Amygdala (tissue), 56 donors: ENCODE results near the gene SARNP.
"Not testable (repeated sequence)": the region's sequence is repeated elsewhere in the genome, so short reads cannot be mapped to it uniquely, and the experiment has no call there.

Source experiments
- DNase-seq, 56 donors: peaks; one replicate each; lab custom pipeline; 2025; lab: John Stamatoyannopoulos, UW

SARNP gene

GRCh38 chr12:55840581-55841351 lies 23.2 kb upstream of the SARNP start:
- no peak for DNase-seq

- no peak for DNase-seq
Measured at GRCh38 chr12:55839345-55840140, 22.0 kb upstream of the SARNP start.

- DNase-seq: no peak
Measured at GRCh38 chr12:55838361-55838760, 20.8 kb upstream of the SARNP start.

- not testable (repeated sequence) for DNase-seq
Measured at GRCh38 chr12:55834400-55834799, 16.9 kb upstream of the SARNP start.

- DNase-seq: no peak
Measured at GRCh38 chr12:55833056-55833455, 15.5 kb upstream of the SARNP start.

GRCh38 chr12:55831447-55831815 lies 13.9 kb upstream of the SARNP start:
- no peak for DNase-seq

GRCh38 chr12:55830601-55831446 lies 13.3 kb upstream of the SARNP start:
- peak; percentile 40 to 91 (median 74) for DNase-seq

GRCh38 chr12:55829967-55830600 lies 12.6 kb upstream of the SARNP start:
- peak in 50 of 56 donors; percentile 36 to 94 (median 81) for DNase-seq

GRCh38 chr12:55828357-55828756 lies 10.8 kb upstream of the SARNP start:
- DNase-seq: no peak

GRCh38 chr12:55827806-55828205 lies 10.3 kb upstream of the SARNP start:
- DNase-seq: no peak

- no peak for DNase-seq
Measured at GRCh38 chr12:55824726-55825125, 7.2 kb upstream of the SARNP start.

GRCh38 chr12:55823419-55823818 lies 5.9 kb upstream of the SARNP start:
- no peak for DNase-seq

- DNase-seq: no peak
Measured at GRCh38 chr12:55822228-55822627, 4.7 kb upstream of the SARNP start.

GRCh38 chr12:55820679-55821078 lies 3.2 kb upstream of the SARNP start:
- DNase-seq: no peak

- DNase-seq: no peak
Measured at GRCh38 chr12:55818886-55819285, 1.4 kb upstream of the SARNP start.

- DNase-seq: peak in 2 of 56 donors; percentile 37 to 43
Measured at GRCh38 chr12:55818140-55818728, 710 bp upstream of the SARNP start.

- DNase-seq: peak in 2 of 56 donors; percentile 8 to 33
Measured at GRCh38 chr12:55816881-55817344, 611 bp downstream of the SARNP start.

GRCh38 chr12:55815473-55815872 lies 2.1 kb downstream of the SARNP start:
- no peak for DNase-seq

- DNase-seq: no peak
Measured at GRCh38 chr12:55814257-55814656, 3.3 kb downstream of the SARNP start.

- no peak for DNase-seq
Measured at GRCh38 chr12:55812088-55812487, 5.4 kb downstream of the SARNP start.
